Activated T-helper 1 cell treated with anti-CD3 and anti-CD28 coated beads, Interleukin-12 subunit alpha, Interleukin-12 subunit beta, Interleukin-2, Interleukin-4 antibody, amounts not matched to agents 30 ng/mL and 10 ng/mL and 1 ng/mL, durations not matched to agents 14 hours and 24 hours and 36 hours (primary cell): ENCODE data around the gene SERINC1. TPM values are rescaled to one million over a fixed set of nuclear protein-coding genes. Genes with fewer than 3 reads are reported as not detected.

Source experiments
- DNase-seq: peaks from one replicate; pipeline ENCODE4 v3.0.0; 2021; ENCODE audit warnings: low spot score
- H3K27ac Mint-ChIP-seq: one replicate; pipeline ENCODE4 v1.8.0; 2021; ENCODE audit warnings: mild to moderate bottlenecking, mixed read lengths
- H3K27me3 Mint-ChIP-seq: one replicate; pipeline ENCODE4 v1.8.0; 2022; ENCODE audit warnings: mild to moderate bottlenecking, moderate library complexity, mixed read lengths; ENCODE audit not compliant: insufficient read depth
- H3K36me3 Mint-ChIP-seq: one replicate; pipeline ENCODE4 v1.8.0; 2021; ENCODE audit warnings: low read depth, mixed read lengths
- H3K4me1 Mint-ChIP-seq: one replicate; pipeline ENCODE4 v1.8.0; 2021; ENCODE audit warnings: low read depth, mixed read lengths
- H3K4me3 Mint-ChIP-seq: one replicate; pipeline ENCODE4 v1.8.0; 2021; ENCODE audit warnings: mild to moderate bottlenecking, moderate library complexity, mixed read lengths
- H3K9me3 Mint-ChIP-seq: one replicate; pipeline ENCODE4 v1.8.0; 2021; ENCODE audit warnings: mixed read lengths
- intact Hi-C: fragments of 100-400 bp; cut with micrococcal nuclease; formaldehyde crosslinking; loops from one replicate; pipeline ENCODE4 v1.15.1; 2024
- total RNA-seq: library from RNA; stranded (reverse); gene quantifications from 2 replicates; pipeline ENCODE4 v1.2.3, GENCODE V29; 2022

SERINC1 gene
- total RNA-seq, 1 donor from 2014 or later: 43.1 TPM

GRCh38 chr6:122426597-122426996 lies 45.0 kb downstream of the SERINC1 start:
- H3K4me3 Mint-ChIP-seq: no peak overlapping the region
- no peaks in the 10 kb centered on the region for H3K9me3 Mint-ChIP-seq
- H3K36me3 Mint-ChIP-seq: peaks cover 41% of the 10 kb centered on the region
- DNase-seq: no peak
- intact Hi-C loops: no loop called here
- H3K27me3 Mint-ChIP-seq: no peaks in the 10 kb centered on the region
- no peak overlapping the region for H3K27ac Mint-ChIP-seq
- H3K4me1 Mint-ChIP-seq: peaks cover 14% of the 10 kb centered on the region

GRCh38 chr6:122423734-122424133 lies 47.9 kb downstream of the SERINC1 start:
- no peak overlapping the region for H3K27ac Mint-ChIP-seq
- peaks cover 42% of the 10 kb centered on the region for H3K36me3 Mint-ChIP-seq

GRCh38 chr6:122422614-122423267 lies 48.9 kb downstream of the SERINC1 start:
- no peak for DNase-seq
- H3K4me1 Mint-ChIP-seq: peaks cover 14% of the 10 kb centered on the region
- intact Hi-C loops: loop anchor here (1.0 to 5.0 kb wide), 2 partner anchors 23 to 40 kb away; partner anchors contain the start of gene HSF2
- H3K36me3 Mint-ChIP-seq: peaks cover 42% of the 10 kb centered on the region
- no peak overlapping the region for H3K27ac Mint-ChIP-seq
- no peak overlapping the region for H3K4me3 Mint-ChIP-seq
- no peaks in the 10 kb centered on the region for H3K27me3 Mint-ChIP-seq
- H3K9me3 Mint-ChIP-seq: no peaks in the 10 kb centered on the region

More at GRCh38 chr6:122423734-122424133, 47.9 kb downstream of the SERINC1 start:
- intact Hi-C loops: loop anchor here (1.0 to 5.0 kb wide), 2 partner anchors 24 to 41 kb away; partner anchors contain the start of gene HSF2
- Mint-ChIP-seq H3K4me3 (no peak overlapping the region), H3K4me1 (peaks cover 14% of the 10 kb centered on the region), H3K9me3 (no peaks in the 10 kb centered on the region), H3K27me3 (no peaks in the 10 kb centered on the region)
- DNase-seq: no peak

- intact Hi-C loops: loop anchor here (5.0 kb wide), 1 partner anchor 40 kb away; no protein-coding TSS in a partner anchor
- DNase-seq: no peak
- Mint-ChIP-seq H3K9me3 (no peaks in the 10 kb centered on the region), H3K4me1 (peaks cover 14% of the 10 kb centered on the region), H3K36me3 (peaks cover 41% of the 10 kb centered on the region), H3K27me3 (no peaks in the 10 kb centered on the region), H3K27ac (no peak overlapping the region), H3K4me3 (no peak overlapping the region)
Measured at GRCh38 chr6:122422003-122422402, 49.6 kb downstream of the SERINC1 start.

- intact Hi-C loops: no loop called here
- H3K9me3 Mint-ChIP-seq: no peaks in the 10 kb centered on the region
- H3K4me3 Mint-ChIP-seq: no peak overlapping the region
- no peak for DNase-seq
- no peaks in the 10 kb centered on the region for H3K4me1 Mint-ChIP-seq
- no peak overlapping the region for H3K27ac Mint-ChIP-seq
- H3K27me3 Mint-ChIP-seq: no peaks in the 10 kb centered on the region
- peaks cover 25% of the 10 kb centered on the region for H3K36me3 Mint-ChIP-seq
Measured at GRCh38 chr6:122416825-122417224, 54.8 kb downstream of the SERINC1 start.

GRCh38 chr6:122412001-122412400 lies 59.6 kb downstream of the SERINC1 start:
- intact Hi-C loops: no loop called here
- Mint-ChIP-seq H3K4me3 (no peak overlapping the region), H3K27ac (no peak overlapping the region), H3K9me3 (peaks cover 7% of the 10 kb centered on the region), H3K4me1 (peaks cover 19% of the 10 kb centered on the region), H3K27me3 (no peaks in the 10 kb centered on the region), H3K36me3 (peaks cover 23% of the 10 kb centered on the region)
- DNase-seq: no peak

GRCh38 chr6:122408702-122409458 lies 62.7 kb downstream of the SERINC1 start:
- intact Hi-C loops: loop anchor here (1.0 to 2.0 kb wide), 2 partner anchors 10 to 62 kb away; partner anchors contain the start of genes HSF2 and SERINC1
- peaks cover 7% of the 10 kb centered on the region for H3K9me3 Mint-ChIP-seq
- no peak for DNase-seq
- H3K4me3 Mint-ChIP-seq: peak overlapping the region; percentile 65
- H3K4me1 Mint-ChIP-seq: peaks cover 23% of the 10 kb centered on the region
- peak overlapping the region; percentile 72 for H3K27ac Mint-ChIP-seq
- no peaks in the 10 kb centered on the region for H3K27me3 Mint-ChIP-seq
- peaks cover 23% of the 10 kb centered on the region for H3K36me3 Mint-ChIP-seq

GRCh38 chr6:122408240-122408639 lies 63.4 kb downstream of the SERINC1 start:
- Mint-ChIP-seq H3K36me3 (peaks cover 24% of the 10 kb centered on the region), H3K9me3 (peaks cover 7% of the 10 kb centered on the region), H3K27me3 (no peaks in the 10 kb centered on the region), H3K4me3 (no peak overlapping the region), H3K4me1 (peaks cover 25% of the 10 kb centered on the region), H3K27ac (no peak overlapping the region)
- DNase-seq: no peak
- intact Hi-C loops: loop anchor here (1.0 to 2.0 kb wide), 2 partner anchors 9 to 63 kb away; partner anchors contain the start of genes HSF2 and SERINC1

- no peak overlapping the region for H3K27ac Mint-ChIP-seq
- no peak overlapping the region for H3K4me3 Mint-ChIP-seq
- no peaks in the 10 kb centered on the region for H3K27me3 Mint-ChIP-seq
- intact Hi-C loops: loop anchor here (1.0 to 2.0 kb wide), 2 partner anchors 8 to 63 kb away; partner anchors contain the start of genes HSF2 and SERINC1
- DNase-seq: no peak
- peaks cover 24% of the 10 kb centered on the region for H3K36me3 Mint-ChIP-seq
- peaks cover 7% of the 10 kb centered on the region for H3K9me3 Mint-ChIP-seq
- peaks cover 26% of the 10 kb centered on the region for H3K4me1 Mint-ChIP-seq
Measured at GRCh38 chr6:122407712-122408111, 63.9 kb downstream of the SERINC1 start.

GRCh38 chr6:122406187-122406586 lies 65.4 kb downstream of the SERINC1 start:
- DNase-seq: no peak
- intact Hi-C loops: no loop called here
- H3K27ac Mint-ChIP-seq: no peak overlapping the region
- H3K4me3 Mint-ChIP-seq: no peak overlapping the region
- peaks cover 41% of the 10 kb centered on the region for H3K4me1 Mint-ChIP-seq
- no peaks in the 10 kb centered on the region for H3K27me3 Mint-ChIP-seq
- peaks cover 7% of the 10 kb centered on the region for H3K9me3 Mint-ChIP-seq
- H3K36me3 Mint-ChIP-seq: peaks cover 21% of the 10 kb centered on the region

GRCh38 chr6:122405417-122405816 lies 66.2 kb downstream of the SERINC1 start:
- H3K27me3 Mint-ChIP-seq: no peaks in the 10 kb centered on the region
- peaks cover 49% of the 10 kb centered on the region for H3K4me1 Mint-ChIP-seq
- peaks cover 25% of the 10 kb centered on the region for H3K36me3 Mint-ChIP-seq
- H3K9me3 Mint-ChIP-seq: peaks cover 7% of the 10 kb centered on the region
- no peak overlapping the region for H3K4me3 Mint-ChIP-seq
- intact Hi-C loops: no loop called here
- no peak for DNase-seq
- H3K27ac Mint-ChIP-seq: no peak overlapping the region

GRCh38 chr6:122404444-122404843 lies 67.2 kb downstream of the SERINC1 start:
- Mint-ChIP-seq H3K9me3 (peaks cover 7% of the 10 kb centered on the region), H3K4me1 (peaks cover 50% of the 10 kb centered on the region), H3K4me3 (no peak overlapping the region), H3K27me3 (no peaks in the 10 kb centered on the region), H3K27ac (no peak overlapping the region), H3K36me3 (peaks cover 25% of the 10 kb centered on the region)
- intact Hi-C loops: no loop called here
- DNase-seq: no peak

- Mint-ChIP-seq H3K36me3 (peaks cover 12% of the 10 kb centered on the region), H3K27me3 (no peaks in the 10 kb centered on the region), H3K9me3 (no peaks in the 10 kb centered on the region), H3K27ac (peak overlapping the region; percentile 98), H3K4me1 (peaks cover 41% of the 10 kb centered on the region), H3K4me3 (peak overlapping the region; percentile 98)
- no peak for DNase-seq
- intact Hi-C loops: no loop called here
Measured at GRCh38 chr6:122401104-122401503, 70.5 kb downstream of the SERINC1 start.
